ENCODE data around the gene LGSN.
"Not testable (repeated sequence)": the region's sequence is repeated elsewhere in the genome, so short reads cannot be mapped to it uniquely, and the experiment has no call there.

Gene LGSN

GRCh38 chr6:63230027-63230426, 89.8 kb downstream of the LGSN start:
- not testable (repeated sequence) for H3K27me3 ChIP-seq (ENCODE audit: control insufficient read depth, low read length); H3F3A ChIP-seq (ENCODE audit: control insufficient read depth, insufficient read depth); H3K9me3 ChIP-seq (ENCODE audit: control insufficient read depth, insufficient read depth, low read length); H3K4me3 ChIP-seq (ENCODE audit: low read length); H3K27ac ChIP-seq (ENCODE audit: low read depth, low read length); H4K20me1 ChIP-seq (ENCODE audit: control insufficient read depth, insufficient read depth, low read depth, low read length); H3K4me2 ChIP-seq (ENCODE audit: low read length); H3K36me3 ChIP-seq (ENCODE audit: control insufficient read depth, low read length); H3K79me2 ChIP-seq (ENCODE audit: control insufficient read depth, low read length); H3K4me1 ChIP-seq (ENCODE audit: control insufficient read depth, low read length); H3K9me2 ChIP-seq (replicated peaks; ENCODE audit: control insufficient read depth, low read length)

GRCh38 chr6:63227928-63228894, 91.6 kb downstream of the LGSN start:
- H3K9me3 ChIP-seq (ENCODE audit: control insufficient read depth, insufficient read depth, low read length); H3F3A ChIP-seq (ENCODE audit: control insufficient read depth, insufficient read depth); H3K4me1 ChIP-seq (ENCODE audit: control insufficient read depth, low read length); H3K79me2 ChIP-seq (ENCODE audit: control insufficient read depth, low read length); H3K9me2 ChIP-seq (replicated peaks; ENCODE audit: control insufficient read depth, low read length); H3K4me3 ChIP-seq (ENCODE audit: low read length); H3K36me3 ChIP-seq (ENCODE audit: control insufficient read depth, low read length); H3K27ac ChIP-seq (ENCODE audit: low read depth, low read length); H3K4me2 ChIP-seq (ENCODE audit: low read length); H3K27me3 ChIP-seq (ENCODE audit: control insufficient read depth, low read length); H4K20me1 ChIP-seq (ENCODE audit: control insufficient read depth, insufficient read depth, low read depth, low read length): not testable (repeated sequence)

DNA sequence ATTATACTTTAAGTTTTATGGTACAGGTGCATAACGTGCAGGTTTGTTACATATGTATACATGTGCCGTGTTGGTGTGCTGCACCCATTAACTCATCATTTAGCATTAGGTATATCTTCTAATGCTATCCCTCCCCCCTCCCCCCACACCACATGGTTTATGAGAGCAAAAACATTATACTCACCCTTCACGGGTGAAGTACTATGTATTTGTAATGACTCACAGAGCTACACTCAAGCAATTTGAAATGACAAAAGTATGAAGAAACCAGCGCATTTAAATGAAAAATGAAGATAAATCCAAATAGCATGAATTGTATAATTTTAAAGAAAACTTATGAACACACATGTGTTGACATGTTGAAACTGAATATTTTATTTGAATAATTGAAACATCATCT, 93.8 kb downstream of the LGSN start:
- H3K79me2 ChIP-seq (ENCODE audit: control insufficient read depth, low read length); H3K4me1 ChIP-seq (ENCODE audit: control insufficient read depth, low read length); H3K4me2 ChIP-seq (ENCODE audit: low read length): not testable (repeated sequence)

More for the DNA sequence above, 93.8 kb downstream of the LGSN start:
- not testable (repeated sequence) for H3K9me3 ChIP-seq (ENCODE audit: control insufficient read depth, insufficient read depth, low read length); H3K36me3 ChIP-seq (ENCODE audit: control insufficient read depth, low read length); H3F3A ChIP-seq (ENCODE audit: control insufficient read depth, insufficient read depth); H3K27me3 ChIP-seq (ENCODE audit: control insufficient read depth, low read length); H3K4me3 ChIP-seq (ENCODE audit: low read length); H3K27ac ChIP-seq (ENCODE audit: low read depth, low read length); H4K20me1 ChIP-seq (ENCODE audit: control insufficient read depth, insufficient read depth, low read depth, low read length); H3K9me2 ChIP-seq (replicated peaks; ENCODE audit: control insufficient read depth, low read length)
